Stimulated activated CD4-positive, alpha-beta T cell treated with anti-CD3 and anti-CD28 coated beads, Interleukin-2, amount 100 ng/mL, for 24 hours (primary cell): ENCODE measurements around the gene PAX2.

Experiments used
- DNase-seq, 2 donors: peaks; one replicate each; pipeline ENCODE4 v3.0.0-alpha.2; 2020

Gene PAX2

DNA sequence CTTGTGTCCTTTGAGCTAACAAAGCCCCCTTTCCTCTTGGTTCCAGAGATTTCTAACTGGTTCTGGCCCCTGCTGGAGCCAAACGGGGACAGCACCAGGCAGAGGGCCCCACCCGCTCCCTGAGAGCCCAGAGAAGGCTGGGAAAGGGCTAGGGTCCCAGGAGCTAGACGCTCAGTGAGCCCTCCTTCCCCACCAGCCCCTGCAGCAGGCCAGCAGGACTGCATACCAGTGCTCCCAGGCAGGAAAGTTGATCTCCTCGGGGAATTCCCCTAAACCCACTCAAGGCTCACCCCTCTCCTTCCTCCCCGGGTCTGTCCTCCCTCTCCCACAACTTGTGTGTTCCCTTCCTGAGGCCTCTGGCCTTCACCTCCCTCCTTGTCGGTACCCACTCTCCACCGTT, 47.7 kb downstream of the PAX2 start:
- no peak for DNase-seq

GRCh38 chr10:100799881-100800280, 54.5 kb downstream of the PAX2 start:
- no peak for DNase-seq

- no peak for DNase-seq
These were observed 55.5 kb downstream of the PAX2 start for GRCh38 chr10:100800931-100801330.

DNA sequence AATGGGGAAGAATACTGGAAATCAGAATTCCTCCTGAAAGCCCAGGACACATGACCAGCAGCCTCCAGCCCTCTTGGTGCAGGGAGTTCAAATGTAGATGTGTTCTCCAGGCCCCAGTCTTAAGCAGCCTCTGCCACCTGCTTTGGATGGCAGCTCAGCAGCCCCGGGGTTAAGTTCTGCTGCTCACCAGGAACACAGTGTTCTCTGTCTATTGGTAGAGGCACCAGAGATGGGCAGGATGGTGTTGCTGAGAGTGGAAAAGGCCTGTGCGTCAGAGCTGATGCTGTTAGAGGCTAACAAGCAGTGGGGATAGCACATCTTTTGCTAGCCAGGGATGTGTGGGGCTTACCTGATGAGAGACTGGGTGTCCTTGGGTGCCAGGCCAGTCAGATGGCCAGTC, 56.8 kb downstream of the PAX2 start:
- no peak for DNase-seq

DNA sequence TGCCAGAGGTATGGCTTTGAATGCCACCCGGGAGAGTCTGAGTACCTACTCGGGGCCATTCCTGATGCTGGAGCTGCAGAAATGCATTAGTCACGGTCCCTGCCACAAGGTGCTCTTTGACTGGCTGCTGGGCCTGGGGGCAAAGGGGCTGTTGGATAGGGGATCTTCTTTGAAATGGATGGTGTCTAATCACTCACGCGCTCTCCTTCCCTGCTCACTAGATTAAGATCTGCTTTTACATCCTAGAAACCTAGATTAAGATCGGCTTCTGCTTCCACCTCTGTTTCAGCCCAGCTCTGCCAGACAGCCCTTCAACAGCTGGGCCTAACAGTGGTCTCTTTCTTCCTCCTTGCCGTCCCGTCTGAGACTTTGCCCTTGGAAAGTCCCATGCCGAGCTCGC, 57.2 kb downstream of the PAX2 start:
- DNase-seq: no peak

DNA sequence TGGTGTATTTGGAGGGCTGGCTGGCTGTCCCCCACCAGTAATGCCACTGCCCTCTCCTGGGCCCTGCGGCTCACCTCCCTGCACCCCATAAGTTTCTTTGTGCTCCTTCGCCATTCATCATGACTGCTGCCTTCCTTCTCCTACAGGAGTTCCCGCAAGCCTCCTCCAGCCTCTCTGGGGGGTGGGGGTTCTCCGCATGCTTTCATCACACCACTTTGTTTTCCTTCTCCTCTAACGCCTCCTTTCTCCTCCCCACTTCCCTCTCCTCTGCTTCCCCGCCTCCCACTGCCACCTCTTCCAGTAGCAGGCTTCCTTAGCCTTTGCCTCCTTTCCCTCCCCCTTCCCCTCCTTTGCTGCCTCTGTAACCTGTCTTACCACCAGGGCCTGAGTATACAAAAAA, 58.1 kb downstream of the PAX2 start:
- no peak for DNase-seq

DNA sequence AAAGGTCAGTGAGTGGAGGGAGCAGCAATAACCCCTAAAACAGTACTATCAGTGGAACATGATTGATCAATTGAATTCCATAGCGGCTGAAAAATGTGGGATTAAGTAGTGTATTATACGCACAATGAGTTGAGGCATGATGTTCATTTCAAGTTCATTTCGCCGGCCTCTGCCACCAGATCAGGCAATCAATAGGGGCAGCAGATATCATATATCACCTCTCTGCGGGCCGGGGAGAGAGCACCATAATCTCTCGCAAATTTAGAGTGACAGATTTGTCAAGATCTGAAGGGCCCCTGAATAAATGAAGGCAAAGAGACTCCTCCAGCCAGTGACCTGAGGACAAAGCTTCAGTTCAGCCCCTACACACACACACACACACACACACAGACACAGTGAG, 58.5 kb downstream of the PAX2 start:
- DNase-seq: no peak

DNA sequence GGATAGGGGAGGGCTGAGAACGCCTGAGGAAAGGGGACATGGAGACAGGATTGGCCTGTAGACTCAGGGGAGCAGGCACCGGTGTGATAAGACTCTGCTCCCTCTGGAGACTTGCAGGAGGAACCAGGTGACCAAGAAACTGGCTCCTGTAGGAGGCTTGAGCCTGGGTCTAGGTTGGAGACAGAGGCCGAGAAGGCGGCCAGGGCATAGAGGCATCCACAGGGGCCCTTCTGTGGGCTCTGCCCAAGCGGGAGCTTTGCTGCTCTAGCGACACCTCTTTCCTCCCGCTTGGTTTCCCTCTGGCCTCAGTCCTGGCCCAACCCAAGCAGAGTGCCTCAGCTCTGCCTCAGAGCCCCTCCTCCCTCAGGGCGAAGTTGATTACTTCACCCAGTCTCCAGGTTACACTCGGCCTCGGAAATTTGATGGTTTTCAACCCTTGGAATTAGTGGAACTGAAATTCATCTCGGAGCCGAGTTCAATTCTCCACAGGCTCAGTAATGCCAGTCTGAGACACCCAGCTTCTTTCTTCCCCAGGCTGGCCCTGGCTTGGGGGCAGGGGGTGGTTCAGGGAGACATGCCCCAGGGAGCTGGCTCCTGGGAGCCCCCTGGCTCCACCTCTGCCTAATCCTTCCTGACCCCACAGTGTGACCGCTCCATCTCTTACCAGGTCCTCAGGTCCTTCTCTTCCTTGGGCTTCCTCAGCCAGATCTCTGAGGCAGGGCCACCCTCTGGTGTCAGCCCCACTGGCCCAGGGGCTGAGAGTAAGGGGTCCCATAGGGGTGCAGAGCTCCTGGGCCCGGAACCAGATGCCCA, 60.4 kb downstream of the PAX2 start:
- DNase-seq: no peak

DNA sequence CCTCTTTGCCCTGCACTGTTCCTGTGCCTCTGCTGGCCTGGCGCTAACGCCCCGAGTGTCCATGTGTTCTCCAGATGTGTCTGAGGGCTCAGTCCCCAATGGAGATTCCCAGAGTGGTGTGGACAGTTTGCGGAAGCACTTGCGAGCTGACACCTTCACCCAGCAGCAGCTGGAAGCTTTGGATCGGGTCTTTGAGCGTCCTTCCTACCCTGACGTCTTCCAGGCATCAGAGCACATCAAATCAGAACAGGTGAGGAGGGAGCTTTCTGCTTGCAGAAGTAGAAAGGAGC, 60.9 kb downstream of the PAX2 start:
- DNase-seq: no peak

- no peak for DNase-seq
These were observed 62.0 kb downstream of the PAX2 start for GRCh38 chr10:100807241-100807951.

DNA sequence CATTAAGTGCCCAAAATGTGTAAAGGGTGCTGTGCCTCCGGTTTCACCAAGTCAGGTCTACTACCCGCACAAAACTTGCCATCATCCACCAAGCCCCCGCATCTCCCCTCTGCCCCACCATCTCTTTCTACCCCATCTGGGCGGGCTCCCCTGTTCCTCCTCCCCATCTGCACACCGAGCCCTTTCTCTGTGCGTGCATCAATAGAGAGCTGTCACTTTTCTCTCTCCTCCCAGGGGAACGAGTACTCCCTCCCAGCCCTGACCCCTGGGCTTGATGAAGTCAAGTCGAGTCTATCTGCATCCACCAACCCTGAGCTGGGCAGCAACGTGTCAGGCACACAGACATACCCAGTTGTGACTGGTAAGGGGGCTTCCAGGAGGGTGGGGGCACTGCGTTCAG, 63.5 kb downstream of the PAX2 start:
- no peak for DNase-seq

DNA sequence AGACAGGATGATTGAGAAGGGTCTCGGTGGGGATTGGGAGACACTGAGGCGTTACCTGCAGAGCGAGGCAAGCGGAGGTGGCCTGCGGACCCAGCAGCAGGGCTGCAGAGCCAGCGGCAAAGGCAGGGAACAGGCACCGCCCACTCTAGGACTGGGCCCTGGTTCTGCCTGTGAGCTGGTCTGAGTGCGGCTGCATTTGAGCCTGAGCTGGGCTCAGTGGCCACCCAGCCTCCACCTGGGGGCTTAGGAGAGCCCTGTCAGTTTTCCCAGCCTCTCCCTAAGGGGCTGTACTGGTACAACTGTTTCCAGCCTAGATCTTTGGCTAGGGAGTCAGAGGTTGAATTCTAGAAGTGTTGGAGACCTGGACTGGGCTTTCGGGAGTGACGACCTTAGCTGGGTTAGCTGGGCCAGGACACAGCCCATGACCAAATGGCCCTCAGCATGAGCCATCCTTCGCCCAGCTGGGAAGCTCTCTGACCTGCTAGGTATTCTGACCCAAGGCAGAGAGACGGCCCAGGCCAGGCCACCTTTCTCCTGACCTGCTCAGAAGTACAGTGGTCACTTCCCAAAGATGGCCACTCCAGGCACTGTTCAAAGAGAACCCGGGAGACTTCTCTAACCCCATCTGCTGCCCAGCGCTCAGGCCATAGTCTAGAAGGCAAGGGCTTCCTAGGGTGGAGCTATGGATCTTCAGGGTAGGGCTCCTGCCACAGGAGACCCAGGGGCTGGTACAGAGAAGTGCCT, 64.9 kb downstream of the PAX2 start:
- DNase-seq: no peak

DNA sequence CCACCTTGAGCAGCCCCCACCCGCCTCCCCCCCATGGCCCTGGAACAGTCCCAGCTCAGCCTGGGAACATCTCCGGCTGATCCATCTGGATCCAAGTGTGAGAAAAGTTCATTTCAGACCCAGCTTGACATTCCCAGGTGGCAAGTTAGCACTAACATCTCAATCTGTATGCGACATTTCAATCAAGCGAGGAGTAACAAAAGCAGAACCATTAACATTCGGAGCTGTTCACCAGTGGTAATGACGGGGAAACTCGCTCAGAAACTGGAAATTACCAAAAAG, 65.4 kb downstream of the PAX2 start:
- DNase-seq: no peak

- no peak for DNase-seq
These were observed 65.9 kb downstream of the PAX2 start for GRCh38 chr10:100811261-100811660.

DNA sequence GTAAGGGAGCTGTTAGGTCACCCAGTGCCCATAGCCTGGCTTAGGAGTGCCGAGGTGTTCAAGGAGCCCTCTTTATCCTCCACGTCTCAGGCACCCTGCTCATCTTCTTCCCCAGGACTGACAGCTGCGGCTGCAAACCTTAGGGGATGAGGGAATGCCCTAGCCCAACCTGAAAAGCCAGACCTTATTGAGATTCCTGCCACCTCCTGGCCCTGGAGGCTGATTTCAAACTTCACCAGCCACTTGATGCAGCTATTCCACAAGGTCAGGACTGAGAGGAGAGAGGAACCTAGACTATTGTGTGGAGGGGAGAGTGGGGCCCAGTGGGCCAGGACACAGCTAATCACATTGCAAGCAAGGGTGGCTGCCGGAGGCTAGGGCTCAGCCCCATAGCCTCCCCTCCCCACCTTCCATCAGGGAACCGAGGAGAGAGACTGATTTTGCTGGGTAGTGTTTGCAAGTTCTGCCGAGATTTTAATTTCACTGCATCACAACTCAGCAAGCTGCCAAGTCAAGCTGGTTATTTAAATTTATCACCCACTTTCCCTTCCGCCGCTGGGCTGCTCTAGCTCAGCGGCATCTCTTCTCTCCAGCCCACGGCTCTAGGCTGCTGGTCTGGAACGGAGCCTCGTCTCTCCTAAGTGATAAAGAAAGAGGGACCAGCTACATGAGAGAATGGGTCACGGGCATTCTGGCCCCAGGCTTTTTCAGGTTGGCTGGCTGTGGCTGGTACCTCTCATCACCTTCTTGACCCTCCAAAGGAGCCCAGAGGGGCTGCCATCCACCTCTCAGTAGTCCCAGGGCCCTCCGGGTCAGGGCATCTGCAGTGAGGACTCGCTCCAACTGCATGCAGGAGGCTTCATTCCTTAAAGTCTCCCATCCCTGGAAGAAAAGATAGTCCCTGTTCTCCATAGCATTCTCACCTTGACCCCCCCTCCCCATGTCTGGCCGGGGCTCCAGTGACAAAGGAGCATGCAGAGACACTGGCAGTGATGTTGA, 66.7 kb downstream of the PAX2 start:
- DNase-seq: no peak

GRCh38 chr10:100812978-100813377, 67.6 kb downstream of the PAX2 start:
- DNase-seq: no peak

DNA sequence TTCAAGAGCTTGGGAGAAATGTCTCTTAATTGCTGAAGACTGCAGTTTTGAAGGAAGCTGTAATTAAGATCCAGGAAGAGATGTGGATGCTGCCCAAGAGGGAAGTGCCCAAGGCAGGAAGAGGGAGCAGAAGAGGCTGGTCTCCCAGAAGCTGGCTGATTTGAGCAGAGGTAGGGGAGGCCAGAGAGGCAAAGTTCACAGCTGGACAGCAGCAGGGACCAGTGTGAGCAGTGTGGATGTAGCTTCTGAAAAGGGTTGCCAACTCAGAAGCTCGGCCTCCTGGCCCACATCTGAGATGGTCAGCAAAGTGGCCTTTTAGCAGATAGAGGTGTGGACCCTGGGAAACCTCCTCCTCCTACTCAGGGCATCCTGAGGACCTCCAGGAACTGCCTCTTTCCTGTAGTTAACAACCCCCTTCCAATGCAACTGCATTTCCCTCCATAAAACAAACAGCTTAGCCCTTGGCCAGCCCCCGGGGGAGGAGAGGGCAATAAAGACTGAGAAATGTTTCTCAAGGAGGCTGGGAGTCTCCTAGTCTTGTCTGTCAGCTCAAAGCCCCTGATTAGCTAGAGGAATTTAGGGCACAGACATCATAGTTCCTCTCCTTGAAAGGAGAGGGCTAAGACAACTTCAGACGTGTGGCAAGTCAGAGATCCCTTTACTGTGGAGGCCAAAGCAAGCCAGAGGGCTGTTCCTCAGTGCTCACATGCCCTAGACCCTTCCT, 69.5 kb downstream of the PAX2 start:
- DNase-seq: no peak

DNA sequence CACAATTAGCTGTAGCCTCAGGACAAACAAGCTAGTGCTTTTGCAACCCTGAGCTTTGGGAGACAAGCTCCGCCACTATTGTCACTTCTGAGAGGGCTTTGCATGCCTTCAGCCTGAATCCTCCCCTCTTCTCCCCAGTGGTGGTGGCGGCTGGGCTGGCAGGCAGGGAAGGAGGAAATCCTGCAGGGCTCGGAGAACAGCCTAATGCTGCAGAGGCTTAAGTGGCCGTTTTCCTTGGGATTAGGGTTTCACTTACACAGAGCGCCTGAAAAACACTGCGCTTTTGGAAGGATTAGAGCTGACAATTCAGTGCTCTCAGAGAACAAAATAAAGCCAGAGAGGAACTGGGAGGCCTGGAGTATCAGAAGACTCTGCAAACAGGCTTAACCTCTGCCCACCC, 71.3 kb downstream of the PAX2 start:
- no peak for DNase-seq

DNA sequence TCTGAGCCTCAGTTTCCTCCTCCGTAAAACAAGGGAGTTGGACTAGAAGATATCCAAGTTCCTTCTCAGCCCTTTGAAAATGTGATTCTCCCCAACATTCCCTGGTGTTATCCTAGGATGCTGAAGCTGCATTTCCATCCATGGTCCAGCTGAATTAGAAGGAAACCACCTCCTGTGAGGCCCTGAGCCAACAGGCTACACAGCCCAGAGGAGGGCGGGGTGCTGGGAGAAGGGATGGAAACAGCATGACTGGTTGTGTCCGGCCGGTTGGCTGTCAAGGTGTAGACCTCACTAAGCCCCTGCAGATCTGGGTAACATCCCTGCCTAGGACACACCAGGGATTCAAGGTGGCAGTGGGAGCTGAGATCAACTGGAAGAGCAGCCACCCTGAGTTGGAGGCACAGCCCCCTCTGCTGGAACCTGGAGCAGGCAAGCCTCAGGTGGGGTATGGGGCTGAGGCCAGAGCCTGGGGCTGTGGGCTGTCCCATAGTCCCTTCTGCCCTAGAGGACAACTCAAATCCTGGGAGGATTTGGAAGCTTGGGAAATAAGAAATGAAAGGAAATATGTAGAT, 72.0 kb downstream of the PAX2 start:
- DNase-seq: no peak

DNA sequence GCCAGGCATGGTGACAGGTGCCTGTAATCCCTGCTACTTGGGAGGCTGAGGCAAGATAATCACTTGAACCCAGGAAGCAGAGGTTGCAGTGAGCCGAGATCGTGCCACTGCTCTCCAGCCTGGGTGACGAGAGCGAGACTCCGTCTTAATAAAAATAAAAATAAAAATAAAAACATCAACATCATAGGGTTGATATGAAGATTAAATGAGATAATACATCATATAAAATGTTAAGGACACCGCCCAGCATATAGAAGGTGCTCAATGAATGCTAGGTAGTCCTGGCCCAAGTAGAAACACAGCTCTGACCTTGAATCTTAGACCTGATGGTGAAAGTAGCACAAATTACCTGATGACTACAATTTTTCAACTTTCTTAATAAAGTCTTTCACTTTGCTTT, 74.0 kb downstream of the PAX2 start:
- no peak for DNase-seq

- DNase-seq: no peak
These were observed 77.8 kb downstream of the PAX2 start for GRCh38 chr10:100823194-100823593.

DNA sequence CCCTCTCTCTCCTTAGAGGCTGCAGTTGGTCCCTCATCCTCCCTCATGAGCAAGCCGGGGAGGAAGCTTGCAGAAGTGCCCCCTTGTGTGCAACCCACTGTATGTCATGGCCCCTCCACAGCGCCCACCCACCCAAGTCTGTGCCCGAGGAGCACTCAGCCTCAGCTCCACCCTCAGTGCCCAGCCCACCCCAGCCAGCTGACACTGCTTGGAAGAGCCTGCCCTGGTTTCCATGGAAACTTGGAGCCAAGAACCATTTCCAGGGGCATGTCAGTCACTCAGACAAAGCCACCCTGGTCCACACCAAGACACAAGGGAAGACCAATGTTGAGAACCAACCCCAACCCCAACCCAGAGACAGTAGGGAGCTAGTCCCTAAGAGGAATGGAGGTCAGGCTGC, 79.5 kb downstream of the PAX2 start:
- no peak for DNase-seq
